ENCODE results near the gene CEP104.

GRCh38 chr1:3821004-3821403 lies 36.0 kb downstream of the CEP104 start:
- TF ChIP-seq, protein P1, sequence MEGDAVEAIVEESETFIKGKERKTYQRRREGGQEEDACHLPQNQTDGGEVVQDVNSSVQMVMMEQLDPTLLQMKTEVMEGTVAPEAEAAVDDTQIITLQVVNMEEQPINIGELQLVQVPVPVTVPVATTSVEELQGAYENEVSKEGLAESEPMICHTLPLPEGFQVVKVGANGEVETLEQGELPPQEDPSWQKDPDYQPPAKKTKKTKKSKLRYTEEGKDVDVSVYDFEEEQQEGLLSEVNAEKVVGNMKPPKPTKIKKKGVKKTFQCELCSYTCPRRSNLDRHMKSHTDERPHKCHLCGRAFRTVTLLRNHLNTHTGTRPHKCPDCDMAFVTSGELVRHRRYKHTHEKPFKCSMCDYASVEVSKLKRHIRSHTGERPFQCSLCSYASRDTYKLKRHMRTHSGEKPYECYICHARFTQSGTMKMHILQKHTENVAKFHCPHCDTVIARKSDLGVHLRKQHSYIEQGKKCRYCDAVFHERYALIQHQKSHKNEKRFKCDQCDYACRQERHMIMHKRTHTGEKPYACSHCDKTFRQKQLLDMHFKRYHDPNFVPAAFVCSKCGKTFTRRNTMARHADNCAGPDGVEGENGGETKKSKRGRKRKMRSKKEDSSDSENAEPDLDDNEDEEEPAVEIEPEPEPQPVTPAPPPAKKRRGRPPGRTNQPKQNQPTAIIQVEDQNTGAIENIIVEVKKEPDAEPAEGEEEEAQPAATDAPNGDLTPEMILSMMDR (IDR thresholded peaks at IDR 0.05 in 8 of 11, conservative IDR thresholded peaks at IDR 0.05 in 3 of 11), result no peak
- TF ChIP-seq POLR2A (IDR thresholded peaks at IDR 0.05), result no peak
- TF ChIP-seq POLR2AphosphoS5 (IDR thresholded peaks at IDR 0.05), result no peak

Measured in spleen (tissue), 7 donors.